HG03575 (cell line): ENCODE data around the gene NLRP1.
A peak's percentile ranks its signal among the peaks of the same experiment; 100 is the strongest.

Experiments used
- ATAC-seq: cut with Tn5 transposase; IDR thresholded peaks from one replicate; pipeline ENCODE4 v1.9.1; 2021; ENCODE audit not compliant: unreplicated experiment, insufficient number of reproducible peaks, low FRiP score; ENCODE audit errors: extremely low read depth

NLRP1 gene

DNA sequence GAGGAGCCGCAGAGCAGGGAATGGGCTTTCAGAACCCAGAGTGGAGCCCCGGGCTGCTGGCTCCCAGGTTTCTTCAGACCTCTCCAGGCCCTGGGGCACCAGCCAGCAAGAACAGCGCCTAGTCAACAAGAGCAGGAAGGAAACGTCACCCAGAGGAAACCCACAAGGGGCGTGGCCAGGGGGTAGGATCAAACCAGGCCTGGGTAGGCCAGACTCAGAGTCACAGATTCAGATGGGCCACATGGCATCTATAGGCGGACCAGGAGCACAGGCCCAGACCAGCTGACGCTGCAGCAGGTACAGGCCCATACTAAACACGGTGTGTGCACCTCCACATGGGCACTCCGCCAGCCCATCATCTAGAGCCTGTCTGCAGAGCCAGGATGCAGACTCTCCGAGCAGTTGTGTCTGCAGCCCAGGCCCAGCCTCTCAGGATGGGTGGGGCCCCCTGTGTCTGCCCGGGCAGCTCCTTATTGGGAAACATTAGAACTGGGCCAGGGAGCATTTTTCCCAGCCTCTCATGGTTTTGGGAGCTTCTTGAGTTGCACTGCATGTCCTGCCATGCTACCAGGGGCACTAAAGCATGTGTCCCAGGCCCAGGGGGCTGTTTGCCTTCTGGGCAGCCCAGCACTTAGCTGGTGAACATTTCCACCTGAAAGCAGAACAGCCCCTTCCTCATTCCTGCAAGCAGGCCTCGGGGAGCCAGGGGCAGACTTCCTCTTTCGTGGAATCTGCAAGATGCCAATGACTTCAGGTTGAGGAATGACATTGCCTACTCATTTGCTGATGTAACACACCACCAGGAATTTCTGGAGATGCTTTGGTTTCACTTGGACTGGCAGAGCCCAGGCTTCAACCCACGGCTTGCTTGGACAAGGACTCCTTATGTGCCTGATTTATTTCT lies at the start of gene NLRP1:
Gene NLRP1 (minus strand): TSS at position 127 of the 904 bp plus-strand sequence. CDS start 552 bp downstream, outside the sequence.
- ATAC-seq, result peak; percentile 49

DNA sequence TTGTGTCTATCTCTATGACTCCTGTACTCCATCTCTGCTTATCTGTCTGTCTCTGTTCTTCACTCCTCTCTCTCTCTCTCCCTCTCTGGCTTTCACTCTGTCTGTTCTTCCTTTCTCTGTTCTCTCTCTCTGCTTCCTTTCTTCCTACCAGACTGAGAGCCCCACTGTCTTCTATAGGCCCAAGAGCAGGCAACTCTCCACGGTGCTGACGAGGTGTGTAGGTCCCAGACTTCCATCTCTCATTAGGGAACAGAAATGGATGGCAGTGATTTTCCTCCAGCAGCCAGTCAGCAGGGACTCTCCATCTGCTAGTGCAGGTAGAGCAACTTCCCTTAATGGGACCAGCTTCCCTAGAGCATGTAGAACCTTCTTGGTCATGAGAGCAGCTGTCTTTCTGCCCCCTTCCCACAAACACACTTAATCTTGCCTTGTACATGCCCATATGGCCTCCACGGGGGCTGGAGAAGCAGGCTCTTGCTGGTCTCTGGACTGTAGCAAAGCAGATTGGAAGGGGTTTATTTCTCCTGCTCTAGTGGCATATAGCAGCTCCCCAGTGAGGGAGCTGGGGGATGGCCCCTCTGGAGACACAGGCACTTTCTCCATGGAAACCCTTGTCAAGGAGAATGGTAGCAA lies 47.8 kb upstream of the NLRP1 start:
- no peak for ATAC-seq

DNA sequence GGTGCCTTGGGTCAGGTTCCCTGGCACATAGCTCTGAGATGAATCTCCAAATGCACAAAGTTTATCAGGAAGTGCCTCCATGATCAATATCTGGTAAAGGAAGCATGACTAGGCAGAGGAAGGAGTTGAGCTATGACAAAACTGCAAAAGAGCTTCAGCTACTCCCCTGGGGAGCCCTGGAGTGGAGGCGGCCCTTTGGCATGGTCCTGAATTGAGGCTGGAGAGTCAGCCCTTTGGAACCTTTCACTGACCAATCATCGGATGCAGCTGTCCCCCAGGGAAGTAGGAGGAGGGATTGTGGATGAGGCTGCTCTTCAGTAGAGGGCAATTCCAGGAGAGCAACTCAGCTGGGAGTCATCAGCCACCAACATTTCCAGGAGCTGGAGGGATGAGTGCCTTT lies 46.1 kb upstream of the NLRP1 start:
- no peak for ATAC-seq

GRCh38 chr17:5629128-5629527 lies 44.8 kb upstream of the NLRP1 start:
- no peak for ATAC-seq

DNA sequence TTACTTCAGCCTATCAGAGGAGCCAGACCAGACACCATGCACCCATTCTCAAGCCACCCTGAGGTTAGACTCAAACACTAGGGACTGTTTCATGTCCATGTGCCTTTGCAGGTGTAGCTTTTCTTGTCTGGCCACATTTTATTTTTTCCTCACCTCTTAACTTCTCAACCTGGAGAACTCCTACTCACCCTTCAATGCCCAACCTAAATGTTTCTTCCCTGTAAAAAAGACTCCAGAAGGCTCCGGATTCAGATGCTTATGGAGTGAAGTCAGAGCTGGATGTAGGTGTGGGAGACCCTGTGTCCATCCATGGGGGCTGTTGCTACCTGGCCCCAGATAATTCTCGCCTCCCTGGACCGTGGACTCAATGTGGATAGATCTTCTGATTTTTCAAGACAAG lies 44.0 kb upstream of the NLRP1 start:
- no peak for ATAC-seq

DNA sequence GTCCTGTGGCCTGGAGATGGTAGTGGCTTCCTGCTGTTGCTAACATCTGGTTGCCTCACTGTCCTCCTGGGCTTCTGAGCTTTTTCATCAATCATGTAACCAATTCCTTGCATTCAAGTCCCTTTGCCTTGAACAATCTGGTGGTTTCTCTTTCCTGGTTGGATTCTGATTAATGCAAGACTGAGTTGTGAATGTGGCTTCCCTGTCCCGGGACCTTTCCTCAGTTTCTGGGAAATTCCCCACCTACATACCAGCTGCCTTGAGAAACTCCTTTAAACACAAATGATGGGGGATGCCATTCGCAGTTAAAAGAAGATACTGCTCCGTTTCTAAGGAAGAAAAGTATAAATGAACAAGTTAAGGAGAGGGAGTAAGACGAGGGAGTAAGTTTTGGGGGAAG lies 39.9 kb upstream of the NLRP1 start:
- ATAC-seq, result no peak

- no peak for ATAC-seq
Measured at GRCh38 chr17:5621729-5622128, 37.4 kb upstream of the NLRP1 start.

DNA sequence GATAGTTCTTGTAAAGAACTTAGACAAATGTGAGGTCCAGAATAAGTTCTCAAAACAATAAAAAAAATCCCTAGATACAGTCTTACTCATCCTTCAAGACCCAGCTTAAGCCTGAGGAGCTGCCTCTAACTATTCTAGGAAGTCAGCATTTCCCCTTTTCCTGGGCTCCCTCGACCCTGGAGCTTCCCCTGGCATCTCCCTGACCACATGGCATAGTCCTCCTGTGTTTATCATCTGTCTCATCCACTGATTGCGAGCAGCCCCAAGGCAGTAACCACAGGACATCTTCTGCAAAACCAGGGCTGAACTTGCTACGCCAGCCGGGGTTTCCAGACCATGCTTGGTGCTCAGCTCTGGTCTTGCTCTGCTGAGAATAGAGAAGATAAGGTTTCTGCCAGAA lies 36.7 kb upstream of the NLRP1 start:
- no peak for ATAC-seq

DNA sequence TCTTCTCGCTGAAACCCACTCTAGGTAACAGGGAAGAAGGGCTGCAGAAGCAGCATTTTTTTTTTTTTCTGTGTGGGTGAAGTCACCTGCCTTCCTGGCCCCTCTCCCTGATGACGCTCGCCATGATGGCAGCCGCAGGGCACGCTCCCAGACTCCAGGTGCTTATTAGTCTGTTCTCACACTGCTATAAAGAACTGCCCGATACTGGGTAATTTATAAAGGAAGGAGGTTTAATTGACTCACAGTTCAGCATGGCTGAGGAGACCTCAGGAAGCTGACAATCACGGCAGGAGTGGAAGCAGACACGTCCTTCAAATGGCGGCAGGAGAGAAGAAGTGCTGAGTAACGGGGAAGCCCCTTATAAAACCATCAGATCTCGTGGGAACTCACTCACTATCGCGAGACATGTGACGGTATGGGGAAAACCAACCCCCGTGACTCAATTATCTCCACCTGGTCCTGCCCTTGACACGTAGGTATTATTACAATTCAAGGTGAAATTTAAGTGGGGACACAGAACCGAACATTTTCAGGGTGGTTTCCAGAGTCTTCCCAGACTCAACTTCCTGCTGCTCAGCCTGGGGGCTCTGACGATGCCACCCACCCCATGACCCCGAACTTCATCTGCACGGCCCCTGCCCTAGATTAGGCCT lies 34.9 kb upstream of the NLRP1 start:
- ATAC-seq, result no peak

DNA sequence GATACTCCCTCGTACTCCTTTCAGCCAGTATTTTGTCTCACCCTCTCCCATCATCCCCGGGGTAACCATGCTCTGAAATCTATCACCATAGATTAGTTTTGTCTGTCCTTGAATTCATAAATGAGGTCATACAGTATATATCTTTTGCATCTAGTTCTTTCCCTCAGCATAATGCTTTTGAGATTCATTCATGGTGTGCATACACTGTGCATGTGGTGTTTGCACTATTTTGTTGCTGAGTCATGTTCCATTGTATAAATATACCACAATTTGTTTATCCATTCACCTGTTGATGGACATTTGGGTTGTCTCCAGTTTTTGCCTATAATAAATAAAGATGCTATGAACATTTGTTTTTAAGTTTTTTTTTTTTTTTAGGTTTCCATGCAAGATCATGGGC lies 34.2 kb upstream of the NLRP1 start:
- no peak for ATAC-seq

GRCh38 chr17:5615476-5615875 lies 31.2 kb upstream of the NLRP1 start:
- ATAC-seq, result no peak

DNA sequence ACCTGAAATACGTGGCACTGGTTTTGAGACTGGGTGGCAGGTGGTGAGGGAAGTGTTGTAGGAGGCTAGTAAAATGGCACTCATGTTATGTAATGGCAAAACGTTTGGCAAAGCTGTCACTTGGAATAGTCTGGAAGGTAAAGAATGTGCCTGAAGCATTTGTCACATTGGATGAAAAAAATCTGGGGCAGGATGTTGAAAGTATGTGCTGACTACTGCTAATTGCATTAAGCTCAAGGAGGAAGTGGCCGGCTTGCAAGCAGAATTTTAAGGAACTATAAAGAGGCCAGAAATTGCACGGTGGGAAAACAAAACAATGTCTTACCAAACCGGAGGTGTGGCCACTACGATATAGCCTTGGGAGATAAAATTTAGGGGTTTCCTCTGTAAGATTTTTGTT lies 26.6 kb upstream of the NLRP1 start:
- ATAC-seq, result no peak

GRCh38 chr17:5608399-5609112 lies 24.2 kb upstream of the NLRP1 start:
- no peak for ATAC-seq

DNA sequence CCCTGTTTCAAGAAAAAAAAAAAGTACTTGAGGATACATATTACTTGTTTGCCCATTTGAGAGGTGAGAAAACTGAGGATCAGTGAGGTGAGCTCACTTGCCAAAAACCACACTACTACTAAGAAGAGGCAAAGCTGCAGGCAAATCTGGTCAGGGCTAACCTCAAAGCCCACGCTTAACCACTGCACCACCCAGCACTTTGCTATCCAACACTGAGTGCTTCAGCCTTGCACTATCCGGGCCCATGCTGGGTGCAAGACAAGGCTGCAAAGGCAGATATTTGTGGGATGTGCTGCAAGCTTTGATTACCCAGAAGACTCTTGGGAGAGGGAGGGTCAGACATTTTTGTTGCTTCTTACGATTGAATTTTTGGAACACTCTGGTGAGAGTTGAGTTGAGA lies 23.6 kb upstream of the NLRP1 start:
- ATAC-seq, result no peak

GRCh38 chr17:5605452-5605851 lies 21.1 kb upstream of the NLRP1 start:
- no peak for ATAC-seq

DNA sequence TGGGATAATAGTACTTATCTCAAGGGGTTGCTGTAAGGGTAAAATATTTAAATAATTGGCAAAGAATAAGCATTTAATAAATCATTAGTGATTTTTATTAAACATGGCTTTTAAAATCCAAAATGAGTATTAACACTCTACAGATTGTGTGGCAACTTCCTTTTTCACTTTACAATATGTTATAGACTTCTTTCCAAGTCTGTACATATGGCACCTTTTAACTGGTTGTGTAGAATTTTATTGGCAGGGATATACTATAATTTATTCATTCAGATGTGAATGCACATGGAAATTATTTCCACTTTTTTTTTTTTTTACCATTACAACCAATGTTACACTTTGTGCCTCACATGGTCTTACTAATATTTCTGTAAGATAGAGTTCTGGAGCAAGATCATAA lies 15.7 kb upstream of the NLRP1 start:
- ATAC-seq, result no peak

GRCh38 chr17:5598457-5598856 lies 14.1 kb upstream of the NLRP1 start:
- ATAC-seq, result no peak

GRCh38 chr17:5596421-5596820 lies 12.1 kb upstream of the NLRP1 start:
- ATAC-seq, result no peak

DNA sequence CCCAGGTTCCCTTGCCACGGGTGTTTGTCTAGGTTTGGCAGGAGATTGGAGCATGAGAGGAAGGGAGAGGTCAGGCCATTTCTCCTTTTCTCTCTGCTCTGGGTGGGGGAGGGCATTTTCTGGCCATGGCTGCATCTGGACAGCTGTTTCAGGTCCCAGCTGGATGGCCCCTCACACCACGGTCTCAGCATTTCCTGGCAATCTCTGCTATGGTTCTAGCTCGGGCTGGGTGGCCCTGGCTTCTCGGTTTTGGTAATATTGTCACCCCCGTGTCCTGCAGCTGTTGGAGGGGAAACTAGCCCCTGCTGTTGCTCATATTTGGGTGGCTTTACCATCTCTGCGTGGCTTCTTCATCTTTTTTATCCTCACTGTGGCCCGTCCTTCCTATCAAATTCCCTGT lies 11.5 kb upstream of the NLRP1 start:
- no peak for ATAC-seq
